HS-5 (cell line): ENCODE results near the gene RNF212.

Experiments
- DNase-seq: peaks from one replicate; pipeline ENCODE4 v3.0.0-alpha.2; 2012; ENCODE audit warnings: low read depth

The RNF212 gene

GRCh38 chr4:1048773-1049590, 64.4 kb downstream of the RNF212 start:
- no peak for DNase-seq

GRCh38 chr4:1047976-1048772, 65.2 kb downstream of the RNF212 start:
- no peak for DNase-seq

DNA sequence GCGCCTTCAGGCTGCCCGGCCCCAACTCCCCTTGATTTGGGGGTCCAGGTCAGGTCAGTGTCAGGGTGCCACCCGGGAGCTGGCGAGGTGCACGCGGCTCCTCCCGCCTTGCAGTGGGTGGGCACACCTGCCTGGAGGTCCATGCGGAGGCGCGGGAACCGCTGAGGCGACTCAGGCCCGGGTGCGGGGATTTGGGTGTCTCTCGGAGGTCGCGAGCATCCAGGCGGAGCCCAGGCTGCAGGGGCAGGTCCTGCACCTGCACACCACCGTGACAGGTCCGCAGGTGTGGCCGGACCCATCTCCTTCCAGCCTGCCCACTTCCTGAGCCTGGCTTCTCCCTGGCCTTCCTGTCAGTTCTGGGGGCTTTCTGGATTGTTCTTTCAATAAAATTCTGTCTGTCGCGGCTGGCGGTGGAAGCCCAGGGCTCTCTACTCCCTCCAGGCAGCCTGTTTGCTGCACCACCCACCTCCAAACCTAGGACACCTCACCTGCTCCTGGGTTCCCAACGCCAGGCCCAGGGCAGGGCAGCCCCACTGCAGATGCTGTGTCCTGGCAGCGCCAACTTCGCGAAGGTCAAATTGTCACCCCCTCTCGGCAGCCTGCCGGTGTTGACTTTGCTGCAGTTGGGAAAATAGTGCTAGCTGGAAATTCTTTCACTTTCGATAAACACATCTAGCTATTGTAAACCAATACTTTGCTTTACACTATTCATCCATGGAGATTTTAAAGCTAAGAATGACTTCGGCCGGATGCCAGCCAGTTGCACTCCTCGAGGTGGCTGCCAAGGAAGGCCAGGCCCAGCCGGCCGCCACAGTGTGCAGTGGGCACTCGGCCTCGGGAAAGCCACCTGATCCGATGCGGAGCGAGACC, 66.0 kb downstream of the RNF212 start:
- no peak for DNase-seq

- DNase-seq, result peak; percentile 40
These were observed 66.8 kb downstream of the RNF212 start for GRCh38 chr4:1046581-1047011.

DNA sequence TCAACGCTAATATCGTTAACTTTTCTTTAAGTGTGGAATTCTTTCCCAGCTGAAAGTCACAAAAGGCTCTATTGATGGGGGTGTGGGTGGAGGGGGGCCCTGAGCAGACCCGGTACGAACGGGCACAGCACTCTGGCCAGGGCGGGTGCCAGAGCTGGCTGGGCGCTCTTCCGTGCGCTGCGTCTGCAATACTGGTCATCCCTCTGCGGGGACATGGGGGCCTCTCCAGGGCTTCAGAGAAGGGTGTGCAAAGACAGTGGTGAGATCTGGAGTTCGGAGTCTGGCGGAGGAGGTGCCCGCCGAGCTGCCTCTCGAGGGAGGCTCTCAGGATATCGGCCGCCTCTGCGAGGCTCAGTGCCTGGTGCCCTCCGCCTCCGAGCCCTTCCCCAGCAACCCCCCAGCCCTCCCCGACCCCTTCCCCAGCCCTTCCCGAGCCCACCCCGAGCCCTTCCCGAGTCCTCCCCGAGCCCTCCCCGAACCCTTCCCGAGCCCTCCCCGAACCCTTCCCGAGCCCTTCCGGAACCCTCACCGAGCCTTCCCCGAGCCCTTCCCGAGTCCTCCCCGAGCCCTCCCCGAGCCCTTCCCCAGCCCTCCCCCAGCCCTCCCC, 67.7 kb downstream of the RNF212 start:
- no peak for DNase-seq

DNA sequence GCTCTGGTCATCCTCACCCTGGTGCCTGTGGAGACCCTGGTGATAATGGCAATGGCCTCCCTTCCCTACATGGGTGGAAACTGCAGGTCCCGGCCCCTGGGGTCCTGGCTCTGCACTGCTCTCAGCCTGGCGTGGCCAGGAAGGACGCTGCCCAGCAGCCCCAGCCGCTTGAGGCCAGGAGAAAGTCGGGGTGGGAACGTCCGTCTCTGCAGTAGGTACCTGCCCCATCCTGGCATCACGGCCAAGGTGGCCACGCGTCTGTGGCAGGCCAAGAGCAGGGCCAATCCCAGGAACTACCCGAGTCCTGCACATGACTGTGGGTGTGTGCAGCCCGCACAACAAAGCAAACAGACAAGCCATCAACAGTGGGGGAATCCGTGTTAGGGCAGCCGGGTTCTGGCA, 68.2 kb downstream of the RNF212 start:
- no peak for DNase-seq

DNA sequence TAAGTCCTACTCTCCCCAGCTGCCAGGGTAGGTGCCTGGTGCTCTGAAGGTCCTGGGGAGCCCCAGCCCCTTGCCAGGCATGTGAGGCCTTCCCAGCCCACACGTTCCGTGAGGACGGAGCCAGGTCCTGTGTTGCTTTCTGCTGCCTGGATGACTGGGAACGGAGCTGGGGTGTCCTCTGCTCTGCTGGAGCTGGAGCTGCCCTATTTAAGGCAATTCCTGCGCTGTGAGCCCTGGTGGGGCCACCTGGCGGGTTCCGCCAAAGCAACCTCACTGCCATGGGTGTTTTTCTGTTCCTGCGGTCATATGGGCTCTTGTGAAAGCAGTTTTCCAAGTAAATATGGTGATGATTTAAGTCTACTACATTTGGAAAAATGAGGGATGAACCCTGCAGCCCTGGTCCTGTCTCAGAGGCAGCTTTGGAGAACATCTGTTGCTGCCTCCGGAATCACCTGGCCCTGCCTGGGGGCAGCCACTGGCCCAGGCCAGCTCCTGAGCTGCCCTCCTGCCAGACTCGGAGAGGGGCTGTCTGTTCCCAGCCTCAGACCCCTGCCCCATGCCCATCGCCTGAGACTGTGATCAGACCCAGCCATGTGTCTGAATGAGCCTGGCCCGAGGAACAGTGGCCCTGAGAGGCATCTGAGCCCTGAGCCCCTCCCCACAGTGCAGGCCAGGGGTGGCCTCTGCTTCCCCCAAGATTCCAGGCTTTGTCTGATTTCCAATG, 68.7 kb downstream of the RNF212 start:
- no peak for DNase-seq

DNA sequence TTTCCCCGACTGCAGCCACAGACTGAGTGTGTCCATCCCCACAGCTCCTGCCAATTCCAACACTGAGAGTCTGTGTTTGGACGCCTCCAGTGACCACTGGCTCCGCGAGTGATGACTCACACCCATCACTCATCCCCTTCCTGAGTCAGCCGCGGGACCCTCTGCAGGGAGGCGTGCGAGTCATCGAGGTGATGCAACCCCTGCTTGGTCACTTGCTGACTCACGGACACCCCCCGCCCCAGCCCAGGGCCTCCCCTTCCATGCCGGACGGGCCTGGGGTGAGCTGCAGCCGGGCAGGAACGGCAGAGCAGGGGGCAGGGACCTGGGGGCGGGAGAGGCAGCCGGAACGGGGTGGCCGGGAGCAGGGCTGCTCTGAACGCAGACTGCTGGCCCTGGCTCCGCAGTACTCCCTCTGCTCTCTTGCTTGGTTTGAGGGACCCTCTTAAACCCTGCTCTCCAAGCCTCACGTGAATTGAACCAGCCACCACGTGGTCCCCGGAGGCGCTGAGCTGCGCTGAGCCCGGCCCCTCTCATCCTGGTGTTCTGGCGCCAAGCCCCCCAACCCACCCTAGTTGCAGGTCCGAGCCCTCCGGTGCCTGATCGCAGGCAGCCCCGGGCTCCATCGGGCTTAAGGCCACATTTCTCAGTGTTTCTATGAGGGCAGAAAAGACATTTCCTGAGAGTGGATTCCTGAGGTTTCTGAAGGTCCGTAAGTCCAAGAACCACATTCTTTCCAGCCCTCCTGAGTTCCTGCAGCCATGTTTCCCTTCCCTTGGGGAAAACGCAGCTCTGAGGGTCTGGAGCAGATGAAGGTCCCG, 69.5 kb downstream of the RNF212 start:
- peak; percentile 96 for DNase-seq

- DNase-seq, result no peak
These were observed 70.2 kb downstream of the RNF212 start for GRCh38 chr4:1043162-1043561.

DNA sequence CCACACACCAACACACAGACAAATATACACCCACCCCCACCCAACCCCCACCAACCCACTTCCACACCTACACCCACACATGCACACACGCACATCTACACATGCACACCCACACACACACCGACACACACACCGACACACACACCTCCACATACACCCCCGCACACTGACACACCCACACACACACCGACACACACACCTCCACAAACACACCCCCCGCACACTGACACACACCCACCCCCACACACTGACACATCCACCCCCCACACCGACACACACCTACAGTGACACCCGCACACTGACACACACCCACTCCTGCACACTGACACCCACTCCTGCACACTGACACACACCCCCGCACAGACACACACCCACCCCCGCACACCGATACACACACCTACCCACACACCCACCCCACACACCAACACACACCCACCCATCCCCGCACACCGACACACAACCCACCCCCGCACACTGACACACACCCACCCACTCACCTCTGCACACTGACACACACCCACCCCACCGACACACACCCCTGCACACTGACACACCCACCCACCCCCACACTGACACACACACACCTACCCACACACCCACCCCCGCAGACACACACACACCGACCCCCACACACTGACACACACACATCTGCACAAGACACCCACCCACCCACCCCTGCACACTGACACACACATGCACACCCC, 70.9 kb downstream of the RNF212 start:
- no peak for DNase-seq

GRCh38 chr4:1041936-1042330, 71.4 kb downstream of the RNF212 start:
- no peak for DNase-seq

- DNase-seq, result no peak
These were observed 72.0 kb downstream of the RNF212 start for GRCh38 chr4:1041147-1041935.

DNA sequence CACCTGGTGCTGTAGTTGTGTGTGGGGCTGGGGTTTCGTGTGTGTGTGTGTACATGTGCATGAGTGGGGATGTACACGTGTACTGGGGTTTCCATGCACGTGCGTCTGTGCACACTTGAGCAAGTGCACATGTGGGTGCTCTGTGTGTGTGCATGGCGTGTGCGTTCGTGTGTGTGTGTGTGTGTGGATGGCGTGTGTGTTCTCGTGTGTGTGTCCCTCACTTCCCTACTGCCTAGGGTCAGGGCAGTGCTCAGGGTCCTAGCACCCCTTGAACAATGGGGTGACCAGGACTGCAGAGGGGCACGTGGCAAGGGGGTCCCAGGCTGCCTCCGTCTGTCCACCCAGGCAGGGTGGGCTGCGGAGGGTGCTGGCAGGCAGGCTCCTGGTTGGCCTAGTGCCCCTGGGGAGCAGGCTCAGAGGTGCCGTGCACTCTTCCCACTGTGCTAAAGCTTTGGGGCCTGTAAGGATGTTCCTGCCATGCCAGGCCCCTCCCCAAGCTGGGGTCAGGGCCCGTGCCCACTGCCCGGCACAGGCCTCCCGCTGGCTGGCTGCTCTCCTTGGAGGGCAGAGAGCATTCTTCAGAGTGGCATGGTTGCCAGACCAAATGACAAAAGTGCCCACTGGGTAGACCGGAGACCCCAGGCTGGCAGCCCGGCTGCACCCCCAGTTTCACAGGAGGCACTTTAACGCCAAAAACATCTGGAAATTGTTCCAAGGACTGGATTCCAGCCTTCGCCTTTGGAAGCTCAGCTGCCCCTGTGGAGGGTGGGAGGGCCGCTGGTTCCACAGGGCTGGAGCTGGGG, 72.8 kb downstream of the RNF212 start:
- no peak for DNase-seq

GRCh38 chr4:1039493-1040343, 73.6 kb downstream of the RNF212 start:
- DNase-seq, result no peak

GRCh38 chr4:1038948-1039492, 74.3 kb downstream of the RNF212 start:
- no peak for DNase-seq

GRCh38 chr4:1036976-1037810, 76.2 kb downstream of the RNF212 start:
- no peak for DNase-seq
